Liver (tissue), 9 donors: Measurements from ENCODE around the gene SMAD5. TPM values are rescaled to one million over a fixed set of nuclear protein-coding genes. Genes with fewer than 3 reads are reported as not detected.

Source experiments
- DNase-seq: peaks from one replicate; pipeline ENCODE4 v3.0.0-alpha.2; 2017; ENCODE audit warnings: low spot score
- H3K27ac ChIP-seq, 2 donors: one replicate each; pipeline ENCODE4 v1.7.0; 2013; ENCODE audit warnings: inconsistent platforms in 2 of 2, low read length in 2 of 2, control low read depth in 1 of 2, low read depth in 1 of 2, mild to moderate bottlenecking in 1 of 2
- H3K27me3 ChIP-seq, 4 donors: one replicate each; pipeline versions ENCODE4 v1.6.1 to v1.7.0; 2013; ENCODE audit warnings: low read length in 3 of 4, inconsistent platforms in 1 of 4, mild to moderate bottlenecking in 1 of 4, moderate library complexity in 1 of 4; ENCODE audit not compliant: control insufficient read depth in 4 of 4, insufficient read depth in 4 of 4
- H3K36me3 ChIP-seq, 4 donors: one replicate each; pipeline versions ENCODE4 v1.6.1 to v1.7.0; 2013; ENCODE audit warnings: low read length in 3 of 4, mild to moderate bottlenecking in 3 of 4, low read depth in 1 of 4, moderate library complexity in 1 of 4; ENCODE audit not compliant: control insufficient read depth in 4 of 4, insufficient read depth in 3 of 4
- H3K4me1 ChIP-seq, 4 donors: one replicate each; pipeline versions ENCODE4 v1.6.1 to v1.7.0; 2013; ENCODE audit warnings: low read length in 3 of 4, mild to moderate bottlenecking in 3 of 4, moderate library complexity in 1 of 4; ENCODE audit not compliant: control insufficient read depth in 4 of 4, insufficient read depth in 4 of 4
- H3K4me3 ChIP-seq, 3 donors: one replicate each; pipeline versions ENCODE4 v1.6.1 to v1.7.0; 2013; ENCODE audit warnings: low read length in 3 of 3, control low read depth in 1 of 3, low read depth in 1 of 3, mild to moderate bottlenecking in 1 of 3
- H3K9ac ChIP-seq, 2 donors: one replicate each; pipeline ENCODE4 v1.7.0; 2013; ENCODE audit warnings: low read length in 2 of 2, mild to moderate bottlenecking in 2 of 2, moderate library complexity in 2 of 2, control low read depth in 1 of 2, low read depth in 1 of 2
- H3K9me3 ChIP-seq, 4 donors: one replicate each; pipeline versions ENCODE4 v1.6.1 to v1.7.0; 2013; ENCODE audit warnings: low read length in 3 of 4; ENCODE audit not compliant: control insufficient read depth in 4 of 4
- ATF3 ChIP-seq: IDR thresholded peaks from 2 replicates; pipeline ENCODE4 v1.6.1; 2016; ENCODE audit warnings: antibody characterized with exemption
- EGR1 ChIP-seq, 2 donors: IDR thresholded peaks; 2 replicates each; pipeline ENCODE4 v1.6.1; 2016 to 2018; ENCODE audit warnings: antibody characterized with exemption in 2 of 2, low read depth in 2 of 2
- FOXA1 ChIP-seq: IDR thresholded peaks from 2 replicates; pipeline ENCODE4 v1.6.1; 2016; ENCODE audit warnings: antibody characterized with exemption
- FOXA2 ChIP-seq: IDR thresholded peaks from 2 replicates; pipeline ENCODE4 v1.6.1; 2016; ENCODE audit warnings: antibody characterized with exemption
- GABPA ChIP-seq, 2 donors: IDR thresholded peaks in 1 of 2; conservative IDR thresholded peaks in 1 of 2; 2 replicates each; pipeline ENCODE4 v1.6.1; 2016; ENCODE audit warnings: antibody characterized with exemption in 2 of 2, mild to moderate bottlenecking in 1 of 2, moderate library complexity in 1 of 2
- HNF4A ChIP-seq, 2 donors: conservative IDR thresholded peaks; 2 replicates each; pipeline ENCODE4 v1.6.1; 2016; ENCODE audit warnings: antibody characterized with exemption in 2 of 2, mild to moderate bottlenecking in 2 of 2
- MAX ChIP-seq: IDR thresholded peaks from 2 replicates; pipeline ENCODE4 v1.6.1; 2016; ENCODE audit warnings: antibody characterized with exemption
- NR2F2 ChIP-seq: IDR thresholded peaks from 2 replicates; pipeline ENCODE4 v1.6.1; 2016; ENCODE audit warnings: antibody characterized with exemption
- RAD21 ChIP-seq, 2 donors: IDR thresholded peaks; 2 replicates each; pipeline ENCODE4 v1.6.1; 2016; ENCODE audit warnings: antibody characterized with exemption in 2 of 2, mild to moderate bottlenecking in 2 of 2
- REST ChIP-seq: IDR thresholded peaks from 2 replicates; pipeline ENCODE4 v1.6.1; 2016; ENCODE audit warnings: antibody characterized with exemption, mild to moderate bottlenecking
- RXRA ChIP-seq, 2 donors: IDR thresholded peaks; 2 replicates each; pipeline ENCODE4 v1.6.1; 2017 to 2018; ENCODE audit warnings: antibody characterized with exemption in 2 of 2, mild to moderate bottlenecking in 1 of 2
- SP1 ChIP-seq: IDR thresholded peaks from 2 replicates; pipeline ENCODE4 v1.6.1; 2018; ENCODE audit warnings: antibody characterized with exemption, mild to moderate bottlenecking
- TAF1 ChIP-seq: conservative IDR thresholded peaks from 2 replicates; pipeline ENCODE4 v1.6.1; 2016; ENCODE audit warnings: antibody characterized with exemption, mild to moderate bottlenecking
- YY1 ChIP-seq: IDR thresholded peaks from 2 replicates; pipeline ENCODE4 v1.6.1; 2016; ENCODE audit warnings: antibody characterized with exemption, mild to moderate bottlenecking
- ZBTB33 ChIP-seq: IDR thresholded peaks from 2 replicates; pipeline ENCODE4 v1.6.1; 2016; ENCODE audit warnings: antibody characterized with exemption
- WGBS: extraction: QIAGEN DNeasy Blood & Tissue Kit; methylation state at CpG from one replicate; pipeline ENCODE4 v1.1.7; 2013; 5-methylcytosine and 5-hydroxymethylcytosine counted together
- polyA plus RNA-seq, 2 donors: library from polyadenylated mRNA; stranded (reverse) in 1 of 2; unstranded in 1 of 2; fragments of 200-250 nt in 1 of 2; fragments of >200 nt in 1 of 2; fragmentation: Nextera tagmentation in 1 of 2; extraction: Ambion mirVana in 1 of 2; gene quantifications; one replicate each; pipeline versions ENCODE4 v1.2.1 to v1.2.3, GENCODE V29; 2013 to 2015
- total RNA-seq, 2 donors: library from RNA; depleted of rRNA; stranded (reverse); fragments of >200 nt; gene quantifications; one replicate each; pipeline ENCODE4 v1.2.3, GENCODE V29; 2014
- donor health status: healthy.
- donor health status: healthy.
- donor health status: healthy.
- donor health status: healthy.
- donor health status: healthy.

The SMAD5 gene
- total and polyA plus RNA-seq, 4 donors, result 5.9 to 42.0 (median 16.3) TPM

GRCh38 chr5:136087961-136088871 lies 44.4 kb upstream of the SMAD5 start:
- no peak overlapping the region for H3K4me3 ChIP-seq
- WGBS, result 78% methylated on average over 16 of the region's 16 CpGs
- no peaks in the 10 kb centered on the region for H3K9me3 ChIP-seq
- H3K27ac ChIP-seq, result peak overlapping the region in 1 of 2 donors; percentile 40
- DNase-seq, result no peak
- no peaks in the 10 kb centered on the region for H3K36me3 ChIP-seq
- H3K4me1 ChIP-seq, result peaks cover 0 to 13% (median under 1%) of the 10 kb centered on the region in 4 donors
- TF ChIP-seq YY1, result no peak
- TF ChIP-seq NR2F2, result peak; percentile 55
- H3K9ac ChIP-seq, result no peak overlapping the region
- H3K27me3 ChIP-seq, result no peaks in the 10 kb centered on the region

- WGBS, result 71% methylated on average over 7 of the region's 7 CpGs
- TF ChIP-seq RXRA (IDR thresholded peaks at IDR 0.05) (no peak), GABPA (IDR thresholded peaks at IDR 0.05 in 1 of 2, conservative IDR thresholded peaks at IDR 0.05 in 1 of 2) (no peak), FOXA2 (no peak), HNF4A (conservative IDR thresholded peaks at IDR 0.05) (no peak), RAD21 (IDR thresholded peaks at IDR 0.05) (no peak), REST (no peak), YY1 (no peak), FOXA1 (no peak), ATF3 (no peak), EGR1 (IDR thresholded peaks at IDR 0.05; ENCODE audit: low read depth in 2 of 2) (no peak), TAF1 (no peak)
Measured at GRCh38 chr5:136089791-136090190, 42.9 kb upstream of the SMAD5 start.

GRCh38 chr5:136090319-136090718 lies 42.3 kb upstream of the SMAD5 start:
- DNase-seq, result no peak
- WGBS, result 90% methylated on average over 4 of the region's 4 CpGs
- Histone ChIP-seq H3K36me3 (no peaks in the 10 kb centered on the region), H3K9ac (no peak overlapping the region), H3K27ac (no peak overlapping the region), H3K4me3 (no peak overlapping the region), H3K4me1 (peaks cover 6 to 20% (median 8%) of the 10 kb centered on the region in 4 donors), H3K9me3 (no peaks in the 10 kb centered on the region), H3K27me3 (no peaks in the 10 kb centered on the region)
- TF ChIP-seq REST (no peak), ZBTB33 (no peak), FOXA1 (no peak), ATF3 (no peak), FOXA2 (no peak), SP1 (no peak), GABPA (IDR thresholded peaks at IDR 0.05 in 1 of 2, conservative IDR thresholded peaks at IDR 0.05 in 1 of 2) (no peak), YY1 (no peak), EGR1 (IDR thresholded peaks at IDR 0.05; ENCODE audit: low read depth in 2 of 2) (no peak), MAX (no peak), HNF4A (conservative IDR thresholded peaks at IDR 0.05) (no peak)

More at GRCh38 chr5:136089791-136090190, 42.9 kb upstream of the SMAD5 start:
- Histone ChIP-seq H3K9me3 (no peaks in the 10 kb centered on the region), H3K27me3 (no peaks in the 10 kb centered on the region), H3K4me1 (peaks cover 2 to 16% (median 4%) of the 10 kb centered on the region in 4 donors), H3K9ac (no peak overlapping the region), H3K27ac (no peak overlapping the region), H3K36me3 (no peaks in the 10 kb centered on the region), H3K4me3 (no peak overlapping the region)
- no peak for DNase-seq
